Activated naive CD4-positive, alpha-beta T cell treated with anti-CD3 and anti-CD28 coated beads, Interleukin-2, amount 10 ng/mL, durations not matched to agents 7 days and 5 days (primary cell): ENCODE measurements around the gene VHLL.

Experiments used
- CTCF ChIA-PET: fragments of 350-600 bp; sonication (Branson Sonifier 250); formaldehyde crosslinking; loops from one replicate; lab custom pipeline; 2021; ENCODE audit warnings: antibody characterized with exemption; lab: Charles Lee
- DNase-seq: peaks from one replicate; pipeline ENCODE4 v3.0.0-alpha.2; 2020
- H3K27ac Mint-ChIP-seq: one replicate; pipeline ENCODE4 v1.8.0; 2021; ENCODE audit warnings: mild to moderate bottlenecking, moderate library complexity, mixed read lengths
- H3K27me3 Mint-ChIP-seq: one replicate; pipeline ENCODE4 v1.8.0; 2021; ENCODE audit warnings: mild to moderate bottlenecking, mixed read lengths
- H3K36me3 Mint-ChIP-seq: one replicate; pipeline ENCODE4 v1.8.0; 2021; ENCODE audit warnings: mixed read lengths
- H3K4me1 Mint-ChIP-seq: one replicate; pipeline ENCODE4 v1.8.0; 2021; ENCODE audit warnings: mixed read lengths
- H3K4me3 Mint-ChIP-seq: one replicate; pipeline ENCODE4 v1.8.0; 2021; ENCODE audit warnings: mild to moderate bottlenecking, moderate library complexity, mixed read lengths
- H3K9me3 Mint-ChIP-seq: one replicate; pipeline ENCODE4 v1.8.0; 2021; ENCODE audit warnings: mixed read lengths

Gene VHLL

GRCh38 chr1:156283521-156283920, 15.6 kb downstream of the VHLL start:
- CTCF ChIA-PET: interaction anchor here (1.2 to 1.8 kb wide), 4 partner anchors 10 to 187 kb away, joined by 3 to 6 read pairs (median 4); no protein-coding TSS in a partner anchor
- no peak for DNase-seq
- peaks cover 39% of the 10 kb centered on the region for H3K4me1 Mint-ChIP-seq
- peaks cover 8% of the 10 kb centered on the region for H3K36me3 Mint-ChIP-seq
- H3K27ac Mint-ChIP-seq: peak overlapping the region; percentile 47
- no peaks in the 10 kb centered on the region for H3K9me3 Mint-ChIP-seq
- no peaks in the 10 kb centered on the region for H3K27me3 Mint-ChIP-seq
- H3K4me3 Mint-ChIP-seq: peak overlapping the region; percentile 82

- peak within 1 kb of the TSS; percentile 88 for H3K27ac Mint-ChIP-seq
- H3K9me3 Mint-ChIP-seq: no peaks in the 10 kb centered on the region
- no peaks in the 10 kb centered on the region for H3K27me3 Mint-ChIP-seq
- CTCF ChIA-PET: interaction anchor here (0.7 to 3.5 kb wide), 6 partner anchors 11 to 186 kb away, joined by 3 to 11 read pairs (median 4); no protein-coding TSS in a partner anchor
- H3K4me1 Mint-ChIP-seq: peaks cover 39% of the 10 kb centered on the region
- DNase-seq: peak; percentile 98
- peak within 1 kb of the TSS; percentile 82 for H3K4me3 Mint-ChIP-seq
- H3K36me3 Mint-ChIP-seq: peaks cover 16% of the 10 kb centered on the region
These were observed 16.5 kb downstream of the VHLL start, which contains the start of gene SMG5 for GRCh38 chr1:156282479-156283222. TSS of gene SMG5 (minus strand) at chr1:156282825. CDS start at chr1:156282680, 145 bp downstream.

- peaks cover 39% of the 10 kb centered on the region for H3K4me1 Mint-ChIP-seq
- no peak for DNase-seq
- peaks cover 23% of the 10 kb centered on the region for H3K36me3 Mint-ChIP-seq
These were observed 17.2 kb downstream of the VHLL start for GRCh38 chr1:156281693-156282478.

GRCh38 chr1:156281281-156281680, 17.8 kb downstream of the VHLL start:
- Mint-ChIP-seq H3K4me3 (peak overlapping the region; percentile 82), H3K27me3 (no peaks in the 10 kb centered on the region), H3K4me1 (peaks cover 39% of the 10 kb centered on the region), H3K9me3 (no peaks in the 10 kb centered on the region), H3K27ac (peak overlapping the region; percentile 88), H3K36me3 (peaks cover 27% of the 10 kb centered on the region)
- peak; percentile 51 for DNase-seq
- CTCF ChIA-PET: interaction anchor here (0.8 to 3.5 kb wide), 9 partner anchors 14 to 419 kb away, joined by 3 to 11 read pairs (median 3); partner anchors contain the start of gene GLMP

More at GRCh38 chr1:156281693-156282478, 17.2 kb downstream of the VHLL start:
- Mint-ChIP-seq H3K4me3 (peak overlapping the region; percentile 82), H3K9me3 (no peaks in the 10 kb centered on the region), H3K27me3 (no peaks in the 10 kb centered on the region), H3K27ac (peak overlapping the region; percentile 88)
- CTCF ChIA-PET: interaction anchor here (0.8 to 3.5 kb wide), 8 partner anchors 16 to 420 kb away, joined by 3 to 11 read pairs (median 4); no protein-coding TSS in a partner anchor

GRCh38 chr1:156279837-156280236, 19.3 kb downstream of the VHLL start:
- H3K4me3 Mint-ChIP-seq: peak overlapping the region; percentile 52
- no peak for DNase-seq
- peaks cover 30% of the 10 kb centered on the region for H3K36me3 Mint-ChIP-seq
- no peak overlapping the region for H3K27ac Mint-ChIP-seq
- H3K4me1 Mint-ChIP-seq: peaks cover 37% of the 10 kb centered on the region
- CTCF ChIA-PET: interaction anchor here (1.1 to 3.5 kb wide), 6 partner anchors 15 to 189 kb away, joined by 3 to 11 read pairs (median 4); partner anchors contain the start of gene GLMP
- no peaks in the 10 kb centered on the region for H3K9me3 Mint-ChIP-seq
- H3K27me3 Mint-ChIP-seq: no peaks in the 10 kb centered on the region

- CTCF ChIA-PET: no interaction called here
- Mint-ChIP-seq H3K27ac (no peak overlapping the region), H3K36me3 (peaks cover 49% of the 10 kb centered on the region), H3K27me3 (no peaks in the 10 kb centered on the region), H3K4me1 (peaks cover 19% of the 10 kb centered on the region), H3K4me3 (no peak overlapping the region), H3K9me3 (no peaks in the 10 kb centered on the region)
- no peak for DNase-seq
These were observed 22.1 kb downstream of the VHLL start for GRCh38 chr1:156276966-156277381.

GRCh38 chr1:156276532-156276931, 22.6 kb downstream of the VHLL start:
- Mint-ChIP-seq H3K36me3 (peaks cover 52% of the 10 kb centered on the region), H3K27me3 (no peaks in the 10 kb centered on the region), H3K4me3 (no peak overlapping the region), H3K9me3 (no peaks in the 10 kb centered on the region), H3K4me1 (peaks cover 17% of the 10 kb centered on the region), H3K27ac (no peak overlapping the region)
- DNase-seq: no peak
- CTCF ChIA-PET: no interaction called here

GRCh38 chr1:156270314-156270713, 28.8 kb downstream of the VHLL start:
- no peak overlapping the region for H3K4me3 Mint-ChIP-seq
- no peak overlapping the region for H3K27ac Mint-ChIP-seq
- H3K4me1 Mint-ChIP-seq: no peaks in the 10 kb centered on the region
- H3K27me3 Mint-ChIP-seq: no peaks in the 10 kb centered on the region
- DNase-seq: no peak
- no peaks in the 10 kb centered on the region for H3K9me3 Mint-ChIP-seq
- CTCF ChIA-PET: no interaction called here
- H3K36me3 Mint-ChIP-seq: peaks cover 63% of the 10 kb centered on the region

GRCh38 chr1:156268336-156268735, 30.8 kb downstream of the VHLL start:
- Mint-ChIP-seq H3K4me3 (no peak overlapping the region), H3K27ac (no peak overlapping the region), H3K27me3 (no peaks in the 10 kb centered on the region), H3K36me3 (peaks cover 63% of the 10 kb centered on the region), H3K4me1 (no peaks in the 10 kb centered on the region), H3K9me3 (no peaks in the 10 kb centered on the region)
- DNase-seq: no peak
- CTCF ChIA-PET: no interaction called here

GRCh38 chr1:156266051-156266450, 33.1 kb downstream of the VHLL start:
- Mint-ChIP-seq H3K9me3 (no peaks in the 10 kb centered on the region), H3K4me3 (no peak overlapping the region), H3K27me3 (no peaks in the 10 kb centered on the region), H3K4me1 (no peaks in the 10 kb centered on the region), H3K27ac (no peak overlapping the region), H3K36me3 (peaks cover 64% of the 10 kb centered on the region)
- DNase-seq: no peak
- CTCF ChIA-PET: no interaction called here

GRCh38 chr1:156263288-156263655, 35.8 kb downstream of the VHLL start:
- H3K9me3 Mint-ChIP-seq: no peaks in the 10 kb centered on the region
- CTCF ChIA-PET: no interaction called here

GRCh38 chr1:156262461-156263287, 36.4 kb downstream of the VHLL start:
- no peak for DNase-seq
- H3K9me3 Mint-ChIP-seq: no peaks in the 10 kb centered on the region
- H3K36me3 Mint-ChIP-seq: peaks cover 74% of the 10 kb centered on the region
- peak overlapping the region; percentile 35 for H3K27ac Mint-ChIP-seq
- peaks cover 6% of the 10 kb centered on the region for H3K4me1 Mint-ChIP-seq
- H3K4me3 Mint-ChIP-seq: no peak overlapping the region
- CTCF ChIA-PET: interaction anchor here (1.2 kb wide), 1 partner anchor 122 kb away, joined by 3 read pairs; no protein-coding TSS in a partner anchor
- H3K27me3 Mint-ChIP-seq: no peaks in the 10 kb centered on the region

More at GRCh38 chr1:156263288-156263655, 35.8 kb downstream of the VHLL start:
- Mint-ChIP-seq H3K4me3 (no peak overlapping the region), H3K36me3 (peaks cover 74% of the 10 kb centered on the region), H3K4me1 (peaks cover under 1% of the 10 kb centered on the region), H3K27ac (no peak overlapping the region), H3K27me3 (no peaks in the 10 kb centered on the region)
- DNase-seq: no peak

GRCh38 chr1:156260896-156261295, 38.2 kb downstream of the VHLL start:
- peaks cover 15% of the 10 kb centered on the region for H3K4me1 Mint-ChIP-seq
- CTCF ChIA-PET: interaction anchor here (1.3 to 1.6 kb wide), 3 partner anchors 36 to 115 kb away, joined by 4 read pairs; no protein-coding TSS in a partner anchor
- H3K36me3 Mint-ChIP-seq: peaks cover 71% of the 10 kb centered on the region
- no peaks in the 10 kb centered on the region for H3K9me3 Mint-ChIP-seq
- no peak overlapping the region for H3K27ac Mint-ChIP-seq
- no peaks in the 10 kb centered on the region for H3K27me3 Mint-ChIP-seq
- no peak for DNase-seq
- no peak overlapping the region for H3K4me3 Mint-ChIP-seq
